K562 (cell line): ENCODE data around the gene SLA2. TPM values are rescaled to one million over a fixed set of nuclear protein-coding genes. Genes with fewer than 3 reads are reported as not detected.
A peak's percentile ranks its signal among the peaks of the same experiment; 100 is the strongest.

Experiments
- CHD7 ChIP-seq: fragments of 200-600 bp; sonication (generic); IDR thresholded peaks from one replicate; pipeline ENCODE4 v1.6.1; 2012; ENCODE audit warnings: mild to moderate bottlenecking, low read depth, low read length, inconsistent platforms
- EZH2 ChIP-seq: IDR thresholded peaks from 2 replicates; pipeline ENCODE4 v1.6.1; 2012; ENCODE audit warnings: low read depth, mild to moderate bottlenecking, inconsistent platforms, low read length, borderline replicate concordance
- HNRNPLL ChIP-seq: fragments of 200-400 bp; formaldehyde crosslinking; IDR thresholded peaks from 2 replicates; pipeline ENCODE4 v1.6.1; 2017; ENCODE audit warnings: low read length, low read depth, mild to moderate bottlenecking; ENCODE audit not compliant: poor library complexity, severe bottlenecking
- MAX ChIP-seq: sonication (generic); formaldehyde crosslinking; IDR thresholded peaks from 2 replicates; pipeline ENCODE4 v1.9.0; 2022; ENCODE audit warnings: mild to moderate bottlenecking, missing genetic modification reagents
- MITF ChIP-seq: IDR thresholded peaks from 2 replicates; pipeline ENCODE4 v1.6.1; 2014; ENCODE audit warnings: antibody characterized with exemption
- NEUROD1 ChIP-seq: fragments of 150-350 bp; IDR thresholded peaks from 2 replicates; pipeline ENCODE4 v1.6.1; 2014; ENCODE audit warnings: borderline replicate concordance, low read length, low read depth; ENCODE audit not compliant: partially characterized antibody
- NFIX ChIP-seq: fragments of 250-450 bp; sonication (Bioruptor Pico); IDR thresholded peaks from 2 replicates; pipeline ENCODE4 v1.4.0; 2020; ENCODE audit warnings: low read depth, mild to moderate bottlenecking, moderate library complexity
- NKRF ChIP-seq: fragments of 450-650 bp; IDR thresholded peaks from 2 replicates; pipeline ENCODE4 v1.6.1; 2016; ENCODE audit warnings: borderline replicate concordance
- NR2F6 ChIP-seq: fragments of 450-650 bp; formaldehyde crosslinking; IDR thresholded peaks from 2 replicates; pipeline ENCODE4 v1.4.0; 2020; ENCODE audit warnings: mild to moderate bottlenecking
- RBBP5 ChIP-seq: fragments of 200-600 bp; sonication (generic); IDR thresholded peaks from 2 replicates; pipeline ENCODE4 v1.6.1; 2012; ENCODE audit warnings: borderline replicate concordance, mild to moderate bottlenecking, low read length, control low read depth, inconsistent platforms; ENCODE audit not compliant: insufficient read depth, poor library complexity, severe bottlenecking
- ZBTB2 ChIP-seq: fragments of 450-650 bp; IDR thresholded peaks from 2 replicates; pipeline ENCODE4 v1.6.1; 2016; ENCODE audit warnings: antibody characterized with exemption
- polyA plus RNA-seq, 8 experiments: library from polyadenylated mRNA; depleted of rRNA in 4 of 8; stranded (reverse) in 5 of 8; unstranded in 3 of 8; fragments of >200 nt; fragmentation: Nextera tagmentation in 2 of 8; fragmentation: Illumina TruSeq in 1 of 8; extraction: Ambion mirVana in 2 of 8; extraction: Trizol in 1 of 8; gene quantifications; 2 replicates each; pipeline versions ENCODE4 v1.2.1 to v1.2.3, GENCODE V29; 2011 to 2014; ENCODE audit warnings: inconsistent platforms in 1 of 8, missing spikeins in 1 of 8
- total RNA-seq, 7 experiments: library from RNA; depleted of rRNA in 6 of 7; stranded (reverse); fragments of >200 nt in 6 of 7; fragmentation: Illumina TruSeq in 2 of 7; extraction: Trizol in 2 of 7; gene quantifications; 2 replicates each; pipeline versions ENCODE4 v1.2.1 to v1.2.3, GENCODE V29; 2011 to 2021; ENCODE audit warnings: low replicate concordance in 1 of 7

SLA2 gene
- total and polyA plus RNA-seq, 9 of the 15 experiments (the other 6 are each of a cell fraction or from before 2014, with no cell fraction given): 0.07 TPM; not detected in 7

- no peak for TF ChIP-seq CHD7
- no peak for TF ChIP-seq EZH2
- no peak for TF ChIP-seq NEUROD1
- TF ChIP-seq RBBP5: no peak
- 0 out of 2 replicates have a peak, but pooled peaks have one; percentile 15 for TF ChIP-seq ZBTB2
- TF ChIP-seq NR2F6: no peak
- no peak for TF ChIP-seq NKRF
- no peak for TF ChIP-seq NFIX
- no peak; the same call in 1 of the 2 replicates for TF ChIP-seq MAX
- peak; percentile 20 for TF ChIP-seq HNRNPLL
- no peak for TF ChIP-seq MITF
Measured at GRCh38 chr20:36572701-36573102, 73.3 kb downstream of the SLA2 start (continued).
